Body of pancreas (tissue), 4 donors: ENCODE data around the gene CTAGE1. TPM values are rescaled to one million over a fixed set of nuclear protein-coding genes. Genes with fewer than 3 reads are reported as not detected.

Source experiments
- ATAC-seq: fragments of 150-250 bp; one replicate; pipeline ENCODE4 v1.9.1; 2016
- DNase-seq, 4 donors: peaks; one replicate each; pipeline ENCODE4 v3.0.0-alpha.2; 2019
- H3K27ac ChIP-seq, 4 donors: fragments of 200-600 bp; sonication (generic); 1 replicate in 3 of 4; 2 replicates in 1 of 4; pipeline versions ENCODE4 v1.5.1 to v1.6.1; 2016 to 2019; ENCODE audit warnings: mild to moderate bottlenecking in 1 of 4, mixed read lengths in 1 of 4, moderate library complexity in 1 of 4
- H3K27me3 ChIP-seq, 2 donors: fragments of 200-600 bp; sonication (generic); one replicate each; pipeline ENCODE4 v1.6.0; 2016; ENCODE audit warnings: mild to moderate bottlenecking in 1 of 2
- H3K36me3 ChIP-seq, 2 donors: fragments of 200-600 bp; sonication (generic); replicated peaks in 1 of 2; 2 replicates each; pipeline ENCODE4 v1.5.1; 2016; ENCODE audit warnings: low read depth in 2 of 2; ENCODE audit not compliant: insufficient read depth in 1 of 2
- H3K4me1 ChIP-seq: fragments of 200-600 bp; sonication (generic); one replicate; pipeline ENCODE4 v1.6.0; 2016
- H3K4me3 ChIP-seq, 2 donors: fragments of 200-600 bp; sonication (generic); 1 replicate in 1 of 2; 2 replicates in 1 of 2; pipeline ENCODE4 v1.5.1; 2016 to 2019
- H3K9me3 ChIP-seq, 3 donors: fragments of 200-600 bp; sonication (generic); 1 replicate in 2 of 3; 2 replicates in 1 of 3; pipeline ENCODE4 v1.5.1; 2016
- CTCF ChIP-seq, 7 experiments: fragments of 450-650 bp in 4 of 7; fragments of 200-600 bp in 3 of 7; sonication (generic) in 3 of 7; IDR thresholded peaks; one replicate each; pipeline ENCODE4 v1.5.1; 2016 to 2019; ENCODE audit warnings: antibody characterized with exemption in 7 of 7
- POLR2A ChIP-seq, 3 donors: fragments of 450-650 bp; IDR thresholded peaks; one replicate each; pipeline ENCODE4 v1.6.1; 2016; ENCODE audit warnings: antibody characterized with exemption in 3 of 3, mild to moderate bottlenecking in 2 of 3
- WGBS, 2 donors: methylation state at CpG; one replicate each; pipeline ENCODE4 v1.1.5; 2017; 5-methylcytosine and 5-hydroxymethylcytosine counted together
- intact Hi-C: fragments of 100-400 bp; cut with DNase I; formaldehyde crosslinking; loops from one replicate; pipeline ENCODE4 v1.15.1; 2023
- total RNA-seq, 2 donors: library from RNA; depleted of rRNA; stranded (reverse); fragments of >200 nt; gene quantifications; one replicate each; pipeline ENCODE4 v1.1.0, GENCODE V29; 2016

Gene CTAGE1
- total RNA-seq, 2 donors from 2014 or later, result not detected

- no peak for DNase-seq
- Histone ChIP-seq H3K4me1 (peaks cover 37% of the 10 kb centered on the region), H3K27ac (no peak overlapping the region), H3K36me3 (no peaks in the 10 kb centered on the region), H3K9me3 (no peaks in the 10 kb centered on the region), H3K4me3 (no peak overlapping the region), H3K27me3 (no peaks in the 10 kb centered on the region)
- intact Hi-C loops, result no loop called here
- no peak for TF ChIP-seq CTCF (IDR thresholded peaks at IDR 0.05)
- no peak for TF ChIP-seq POLR2A (IDR thresholded peaks at IDR 0.05)
- 82 to 86% methylated on average over 3 of the region's 3 CpGs for WGBS, 2 donors
- ATAC-seq, result no peak
Measured at GRCh38 chr18:22429564-22429963, 11.8 kb upstream of the CTAGE1 start.

- Histone ChIP-seq H3K27ac (peak overlapping the region; percentile 0 to 59 (median 32)), H3K27me3 (no peaks in the 10 kb centered on the region), H3K4me1 (peaks cover 41% of the 10 kb centered on the region), H3K9me3 (no peaks in the 10 kb centered on the region), H3K4me3 (no peak overlapping the region), H3K36me3 (no peaks in the 10 kb centered on the region)
- no peak for TF ChIP-seq POLR2A (IDR thresholded peaks at IDR 0.05)
- no peak for TF ChIP-seq CTCF (IDR thresholded peaks at IDR 0.05)
- 39 to 47% methylated on average over 4 of the region's 4 CpGs for WGBS, 2 donors
- no peak for ATAC-seq
- DNase-seq, result no peak
- intact Hi-C loops, result no loop called here
Measured at GRCh38 chr18:22428672-22429071, 11.0 kb upstream of the CTAGE1 start.

- Histone ChIP-seq H3K27ac (peak overlapping the region in 3 of 4 donors; percentile 28 to 59 (median 36)), H3K4me1 (peaks cover 45% of the 10 kb centered on the region), H3K27me3 (no peaks in the 10 kb centered on the region), H3K4me3 (no peak overlapping the region), H3K36me3 (no peaks in the 10 kb centered on the region), H3K9me3 (no peaks in the 10 kb centered on the region)
- ATAC-seq (no peak), DNase-seq (peak in 3 of 4 donors; percentile 27 to 38 (median 33))
- TF ChIP-seq POLR2A (IDR thresholded peaks at IDR 0.05) (peak in 1 of 3 donors; percentile 10), CTCF (IDR thresholded peaks at IDR 0.05) (peak in 1 of 7 experiments; percentile 19)
- intact Hi-C loops, result no loop called here
- WGBS, 2 donors, result 20% methylated on average over 7 of the region's 7 CpGs
Measured at GRCh38 chr18:22427822-22428549, 10.3 kb upstream of the CTAGE1 start.

- no peak for ATAC-seq
- H3K4me3 ChIP-seq, result no peak overlapping the region
- 82 to 90% methylated on average over 5 of the region's 5 CpGs for WGBS, 2 donors
- no peaks in the 10 kb centered on the region for H3K27me3 ChIP-seq
- H3K36me3 ChIP-seq, result no peaks in the 10 kb centered on the region
- H3K27ac ChIP-seq, result no peak overlapping the region
- intact Hi-C loops, result no loop called here
- no peak for DNase-seq
- no peak for TF ChIP-seq CTCF (IDR thresholded peaks at IDR 0.05)
- TF ChIP-seq POLR2A (IDR thresholded peaks at IDR 0.05), result no peak
- peaks cover 39% of the 10 kb centered on the region for H3K4me1 ChIP-seq
- H3K9me3 ChIP-seq, result no peaks in the 10 kb centered on the region
Measured at GRCh38 chr18:22424565-22424963, 6.8 kb upstream of the CTAGE1 start.
